K562 (cell line): ENCODE measurements around the gene ZNF862. TPM values are rescaled to one million over a fixed set of nuclear protein-coding genes. Genes with fewer than 3 reads are reported as not detected.

Experiments
- ATAC-seq: fragments of 200-7000 bp; cut with Tn5 transposase; 3 replicates; pipeline ENCODE4 v1.9.1; 2020; ENCODE audit warnings: moderate library complexity
- BruUV-seq: library from RNA; stranded (reverse); fragments of 400-500 nt; replicated peaks from 2 replicates; lab custom pipeline; 2021; lab: Mats Ljungman, UMichigan
- CTCF ChIA-PET: fragments of 300-600 bp; formaldehyde crosslinking; extraction: SDS; loops from one replicate; lab custom pipeline; 2021; ENCODE audit warnings: low intra/inter-chr PET ratio; lab: Yijun Ruan, JAX
- POLR2A ChIA-PET: fragments of 300-600, 350-650 bp; sonication (Branson Sonifier 250); formaldehyde crosslinking; extraction: SDS; loops from one replicate; lab custom pipeline; 2021; ENCODE audit warnings: antibody characterized with exemption, inconsistent platforms; lab: Yijun Ruan, JAX
- DNase-seq, 4 experiments: peaks; one replicate each; pipeline versions ENCODE4 v3.0.0 to v3.0.0-alpha.2; 2011 to 2018; ENCODE audit warnings: low spot score in 3 of 4, mixed read lengths in 3 of 4; ENCODE audit errors: extremely low read depth in 1 of 4
- FAIRE-seq: peaks from 2 replicates; lab custom pipeline; 2011; peaks lifted over from hg19 to GRCh38; lab: Jason Lieb, UNC
- H2AFZ ChIP-seq: 2 replicates; pipeline ENCODE4 v1.6.0; 2011; ENCODE audit warnings: low read depth, low read length, control low read depth, inconsistent platforms
- H3K27ac ChIP-seq: fragments of 200-600 bp; 3 replicates; pipeline ENCODE4 v1.8.0; 2011; ENCODE audit warnings: low read depth, mild to moderate bottlenecking, control low read depth, inconsistent platforms, low read length, moderate library complexity, mixed read lengths; ENCODE audit errors: extremely low read depth
- H3K27me3 ChIP-seq, 2 experiments: fragments of 300-600 bp in 1 of 2; 2 replicates in 1 of 2; 3 replicates in 1 of 2; pipeline versions ENCODE4 v1.6.0 to v1.8.0; 2011; ENCODE audit warnings: inconsistent platforms in 2 of 2, low read length in 2 of 2, mild to moderate bottlenecking in 1 of 2, mixed read lengths in 1 of 2, moderate library complexity in 1 of 2; ENCODE audit not compliant: control insufficient read depth in 2 of 2, insufficient read depth in 2 of 2
- H3K36me3 ChIP-seq: fragments of 300-600 bp; 3 replicates; pipeline ENCODE4 v1.8.0; 2011; ENCODE audit warnings: mild to moderate bottlenecking, low read length, inconsistent platforms; ENCODE audit not compliant: control insufficient read depth, insufficient read depth
- H3K4me1 ChIP-seq, 2 experiments: fragments of 200-600 bp in 1 of 2; replicated peaks in 1 of 2; 2 replicates in 1 of 2; 3 replicates in 1 of 2; pipeline versions ENCODE4 v1.5.1 to v1.8.0; 2011; ENCODE audit warnings: inconsistent platforms in 2 of 2, low read length in 2 of 2, mild to moderate bottlenecking in 1 of 2, mixed read lengths in 1 of 2, moderate library complexity in 1 of 2; ENCODE audit not compliant: control insufficient read depth in 2 of 2, insufficient read depth in 2 of 2
- H3K4me2 ChIP-seq: 2 replicates; pipeline ENCODE4 v1.6.1; 2011; ENCODE audit warnings: low read length, control low read depth, inconsistent platforms, mixed read lengths; ENCODE audit not compliant: insufficient read depth
- H3K4me3 ChIP-seq: fragments of 200-600 bp; sonication (generic), shearing (Covaris generic); 2 replicates; pipeline ENCODE4 v1.5.1; 2016; ENCODE audit warnings: control low read depth, inconsistent platforms
- H3K79me2 ChIP-seq: fragments of 200-600 bp; 3 replicates; pipeline ENCODE4 v1.8.0; 2011; ENCODE audit warnings: low read length, inconsistent platforms; ENCODE audit not compliant: control insufficient read depth, insufficient read depth
- H3K9ac ChIP-seq, 2 experiments: 2 replicates each; pipeline versions ENCODE4 v1.6.0 to v1.6.1; 2011; ENCODE audit warnings: low read depth in 2 of 2, low read length in 2 of 2, control low read depth in 1 of 2, inconsistent platforms in 1 of 2, mild to moderate bottlenecking in 1 of 2, mixed read lengths in 1 of 2; ENCODE audit not compliant: insufficient read depth in 1 of 2
- H3K9me1 ChIP-seq: one replicate; pipeline ENCODE4 v1.6.0; 2011; ENCODE audit warnings: inconsistent platforms, mild to moderate bottlenecking, low read length, moderate library complexity; ENCODE audit not compliant: control insufficient read depth, insufficient read depth
- H3K9me3 ChIP-seq: replicated peaks from 2 replicates; pipeline ENCODE4 v1.5.1; 2011; ENCODE audit warnings: low read depth, low read length, inconsistent platforms; ENCODE audit not compliant: control insufficient read depth, insufficient read depth
- H4K20me1 ChIP-seq: replicated peaks from 2 replicates; pipeline ENCODE4 v1.6.1; 2011; ENCODE audit warnings: low read length, inconsistent platforms, mixed read lengths; ENCODE audit not compliant: control insufficient read depth, insufficient read depth
- BDP1 ChIP-seq: IDR thresholded peaks from 3 replicates; pipeline ENCODE4 v1.6.1; 2011; ENCODE audit not compliant: insufficient read length, insufficient read depth
- MBD1 ChIP-seq: fragments of 250-450 bp; sonication (Bioruptor Pico); IDR thresholded peaks from 2 replicates; pipeline ENCODE4 v1.8.0; 2022; ENCODE audit warnings: inconsistent platforms
- PHF8 ChIP-seq: fragments of 200-600 bp; sonication (generic); IDR thresholded peaks from 2 replicates; pipeline ENCODE4 v1.6.1; 2012; ENCODE audit warnings: mixed run types, mild to moderate bottlenecking, inconsistent platforms, low read length, moderate library complexity, borderline replicate concordance
- SMAD4 ChIP-seq: fragments of 250-450 bp; sonication (Bioruptor Pico); conservative IDR thresholded peaks from 2 replicates; pipeline ENCODE4 v1.8.0; 2021; ENCODE audit warnings: inconsistent platforms, mild to moderate bottlenecking, moderate library complexity
- WGBS: fragments of 100-300 bp; shearing (Covaris generic); methylation state at CpG from one replicate; pipeline ENCODE4 v1.1.6; 2016; ENCODE audit warnings: low coverage, mixed read lengths; ENCODE audit not compliant: insufficient coverage; ENCODE audit errors: missing lambda C conversion rate; 5-methylcytosine and 5-hydroxymethylcytosine counted together
- in situ Hi-C: fragments of 300-500 bp; cut with MboI; formaldehyde crosslinking; loops from 4 replicates; pipeline ENCODE4 v1.15.0; 2018; ENCODE audit warnings: inconsistent platforms, mixed read lengths
- intact Hi-C: fragments of 100-400 bp; cut with micrococcal nuclease; formaldehyde crosslinking; loops from 2 replicates; pipeline ENCODE4 v1.14.2; 2022
- polyA plus RNA-seq, 8 experiments: library from polyadenylated mRNA; depleted of rRNA in 4 of 8; stranded (reverse) in 5 of 8; unstranded in 3 of 8; fragments of >200 nt; fragmentation: Nextera tagmentation in 2 of 8; fragmentation: Illumina TruSeq in 1 of 8; extraction: Ambion mirVana in 2 of 8; extraction: Trizol in 1 of 8; gene quantifications; 2 replicates each; pipeline versions ENCODE4 v1.2.1 to v1.2.3, GENCODE V29; 2011 to 2014; ENCODE audit warnings: inconsistent platforms in 1 of 8, missing spikeins in 1 of 8
- total RNA-seq, 7 experiments: library from RNA; depleted of rRNA in 6 of 7; stranded (reverse); fragments of >200 nt in 6 of 7; fragmentation: Illumina TruSeq in 2 of 7; extraction: Trizol in 2 of 7; gene quantifications; 2 replicates each; pipeline versions ENCODE4 v1.2.1 to v1.2.3, GENCODE V29; 2011 to 2021; ENCODE audit warnings: low replicate concordance in 1 of 7

Gene ZNF862
- total and polyA plus RNA-seq, 9 of the 15 experiments (the other 6 are each of a cell fraction or from before 2014, with no cell fraction given) = 1.1 to 3.9 (median 2.6) TPM

DNA sequence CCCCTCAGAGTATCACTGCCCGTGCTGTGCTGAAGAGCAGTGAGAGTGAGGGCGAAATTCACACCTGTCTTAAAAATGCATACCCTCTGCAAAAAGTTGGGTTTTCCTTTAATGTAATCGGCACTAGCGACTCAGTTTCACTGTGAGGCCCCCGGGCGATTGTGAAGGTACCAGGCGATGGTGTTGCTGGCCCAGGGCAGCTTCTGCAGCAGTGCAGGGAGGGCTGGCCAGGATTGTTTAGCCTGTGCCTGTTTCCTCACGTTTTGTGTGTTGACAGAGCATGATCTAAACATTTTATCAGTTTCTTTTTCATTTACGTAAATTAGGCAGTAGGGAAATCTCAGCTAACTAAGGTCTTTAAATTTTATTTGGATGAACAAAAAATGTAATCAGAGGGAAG lies 13.3 kb downstream of the ZNF862 start:
- POLR2A ChIA-PET = interaction anchor here (0.5 to 3.5 kb wide), 2 partner anchors 12 to 185 kb away, joined by 3 to 29 read pairs; partner anchors contain the start of gene ZNF862
- no peak for TF ChIP-seq SMAD4
- TF ChIP-seq BDP1 = no peak
- TF ChIP-seq MBD1 (CRISPR knock-in tag) = no peak
- no peak for TF ChIP-seq PHF8

More for the DNA sequence above, 13.3 kb downstream of the ZNF862 start:
- no peak overlapping the region for H2AFZ ChIP-seq
- H4K20me1 ChIP-seq = 0 out of 2 replicates have a peak, but pooled peaks cover 9% of the 10 kb centered on the region
- DNase-seq (no peak), FAIRE-seq (no peak), ATAC-seq (no peak)
- H3K27ac ChIP-seq = no peak overlapping the region
- no peak overlapping the region for H3K4me2 ChIP-seq
- WGBS = 7% methylated on average over 9 of the region's 9 CpGs
- in situ Hi-C loops (loop anchor here (25.0 kb wide), 1 partner anchor 186 kb away; no protein-coding TSS in a partner anchor), intact Hi-C loops (no loop called here)
- no TSS peak for BruUV-seq
- H3K27me3 ChIP-seq = peaks cover 45 to 50% of the 10 kb centered on the region in 2 experiments
- no peaks in the 10 kb centered on the region for H3K36me3 ChIP-seq
- H3K9me3 ChIP-seq = no peaks in the 10 kb centered on the region
- no peak overlapping the region for H3K9ac ChIP-seq
- H3K4me1 ChIP-seq = peaks cover 14 to 20% of the 10 kb centered on the region in 2 experiments
- H3K4me3 ChIP-seq = no peak overlapping the region
- H3K79me2 ChIP-seq = no peaks in the 10 kb centered on the region
- CTCF ChIA-PET = no interaction called here
- no peaks in the 10 kb centered on the region for H3K9me1 ChIP-seq
